CD4-positive, alpha-beta T cell treated with Interleukin-21 for 1 hour (primary cell): Measurements from ENCODE around the gene ATP8A2.
"Not testable (repeated sequence)": the region's sequence is repeated elsewhere in the genome, so short reads cannot be mapped to it uniquely, and the experiment has no call there.

Source experiments
- DNase-seq: peaks from one replicate; pipeline ENCODE4 v3.0.0-alpha.2; 2020

The ATP8A2 gene

GRCh38 chr13:25571237-25571636, 199.5 kb downstream of the ATP8A2 start:
- DNase-seq = no peak

DNA sequence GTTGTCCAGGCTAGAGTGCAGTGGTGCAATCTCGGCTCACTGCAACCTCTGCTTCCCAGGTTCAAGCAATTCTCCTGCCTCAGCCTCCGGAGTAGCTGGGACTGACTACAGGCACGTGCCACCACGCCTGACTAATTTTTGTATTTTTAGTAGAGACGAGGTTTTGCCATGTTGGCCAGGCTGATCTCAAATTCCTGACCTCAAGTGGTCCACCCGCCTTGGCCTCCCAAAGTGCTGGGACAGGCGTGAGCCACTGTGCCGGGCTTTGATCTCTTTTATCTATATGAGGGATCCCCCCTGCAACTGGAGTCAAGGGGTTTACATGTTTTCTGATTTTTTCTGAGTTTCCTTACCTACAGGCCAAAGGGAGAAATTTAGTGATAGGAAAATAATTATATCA, 200.4 kb downstream of the ATP8A2 start:
- DNase-seq = not testable (repeated sequence)

GRCh38 chr13:25574437-25575411, 202.9 kb downstream of the ATP8A2 start:
- DNase-seq = peak; percentile 68

GRCh38 chr13:25575562-25575961, 203.8 kb downstream of the ATP8A2 start:
- DNase-seq = no peak

DNA sequence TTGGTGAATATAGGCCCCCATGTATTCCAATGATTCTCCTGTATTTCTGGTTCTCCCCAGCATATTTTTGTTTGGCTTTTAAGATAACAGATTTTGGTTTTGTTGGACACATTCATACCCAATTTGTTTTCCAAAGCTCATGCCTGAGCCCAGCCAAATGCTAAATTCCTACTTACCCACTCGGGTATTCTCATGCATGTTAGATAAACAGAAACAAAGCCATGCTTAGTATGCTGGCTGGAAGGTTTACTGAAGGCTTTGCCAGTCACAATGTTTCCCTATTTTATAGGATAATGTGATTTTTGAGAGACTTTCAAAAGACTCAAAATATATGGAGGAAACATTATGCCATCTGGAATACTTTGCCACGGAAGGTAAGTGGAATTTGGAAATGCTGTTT, 206.8 kb downstream of the ATP8A2 start:
- no peak for DNase-seq

DNA sequence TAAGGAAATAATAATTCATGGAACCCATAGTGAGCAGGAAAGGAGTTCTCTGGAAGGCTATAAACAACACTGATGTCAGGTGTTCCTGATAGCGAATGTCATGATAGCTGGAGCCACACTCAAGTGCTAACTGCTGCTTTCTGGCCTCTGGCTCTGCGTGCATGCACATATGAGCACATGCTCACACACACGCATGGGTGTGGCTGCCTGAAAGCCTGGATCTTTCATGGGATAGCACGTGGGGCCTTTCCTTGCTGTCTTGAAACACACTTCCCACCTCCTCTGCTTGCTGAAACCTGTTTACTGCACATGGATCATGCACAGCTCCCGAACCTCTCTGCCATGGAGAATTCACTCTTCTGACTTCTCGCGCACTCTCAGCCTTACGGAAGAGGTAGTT, 207.4 kb downstream of the ATP8A2 start:
- DNase-seq = no peak

- no peak for DNase-seq
These were observed 209.6 kb downstream of the ATP8A2 start for GRCh38 chr13:25581351-25581750.

- no peak for DNase-seq
These were observed 212.3 kb downstream of the ATP8A2 start for GRCh38 chr13:25584087-25584486.

GRCh38 chr13:25585000-25585399, 213.2 kb downstream of the ATP8A2 start:
- no peak for DNase-seq

GRCh38 chr13:25587326-25587980, 215.7 kb downstream of the ATP8A2 start:
- no peak for DNase-seq

GRCh38 chr13:25588336-25589060, 216.7 kb downstream of the ATP8A2 start:
- no peak for DNase-seq

GRCh38 chr13:25598421-25598820, 226.6 kb downstream of the ATP8A2 start:
- DNase-seq = no peak

GRCh38 chr13:25602176-25602575, 230.4 kb downstream of the ATP8A2 start:
- no peak for DNase-seq

GRCh38 chr13:25604106-25604505, 232.3 kb downstream of the ATP8A2 start:
- no peak for DNase-seq

- DNase-seq = no peak
These were observed 235.3 kb downstream of the ATP8A2 start for GRCh38 chr13:25607096-25607495.

DNA sequence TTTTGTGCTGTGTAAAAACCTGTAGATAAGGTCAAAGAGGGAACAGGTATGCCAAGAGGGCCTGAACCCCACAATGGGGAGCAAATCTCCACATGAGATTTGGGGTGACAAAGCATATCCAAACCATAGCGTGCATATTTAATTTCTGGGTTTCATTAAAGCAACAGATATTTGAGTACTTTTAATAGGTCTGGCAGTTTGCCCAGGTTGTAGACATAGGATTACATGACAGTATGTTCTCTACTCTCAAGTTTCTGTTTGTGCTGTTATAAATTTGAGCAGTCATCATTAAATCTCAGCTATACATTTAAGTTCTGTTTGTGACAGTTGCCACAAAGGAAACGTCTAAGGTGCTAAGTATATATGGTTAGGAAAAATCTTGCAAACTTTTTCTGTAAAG, 236.4 kb downstream of the ATP8A2 start:
- DNase-seq = no peak

DNA sequence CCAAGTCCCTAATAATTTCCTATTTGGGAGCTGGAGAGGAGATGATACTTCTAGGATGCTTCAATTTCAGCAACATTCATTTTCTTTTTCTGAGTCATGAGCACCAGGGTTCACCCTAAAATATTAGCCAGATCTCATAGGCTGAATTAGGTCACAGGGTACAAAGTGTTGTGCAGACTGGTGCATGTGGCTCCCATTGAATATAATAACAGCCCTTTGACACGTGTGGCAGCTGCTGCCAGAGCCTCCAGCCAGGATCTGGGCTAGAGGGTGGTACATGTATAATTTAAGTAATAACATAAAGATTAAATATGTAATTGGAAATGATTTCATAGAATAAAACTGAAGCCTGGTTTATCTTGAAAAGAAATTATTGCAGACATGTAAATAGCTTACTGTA, 244.9 kb downstream of the ATP8A2 start:
- no peak for DNase-seq

DNA sequence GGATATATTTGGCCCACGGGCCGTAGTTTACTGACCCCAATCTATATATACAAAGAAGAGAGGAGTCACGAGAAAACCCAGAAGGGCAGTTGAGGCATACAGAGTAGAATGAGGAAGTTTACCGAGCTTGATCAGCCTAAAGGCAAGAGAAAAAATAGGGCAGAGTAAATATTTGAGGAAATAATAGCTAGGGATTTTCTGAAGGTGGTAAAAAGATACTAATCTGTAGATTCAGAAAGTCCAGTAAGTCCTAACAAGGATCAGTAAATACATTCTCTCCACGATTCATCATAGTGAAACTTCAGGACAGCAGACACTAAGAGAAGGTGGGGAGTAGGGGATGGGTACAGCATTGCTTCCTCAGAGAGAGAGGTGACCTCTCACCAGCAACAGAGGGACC, 248.1 kb downstream of the ATP8A2 start:
- no peak for DNase-seq

DNA sequence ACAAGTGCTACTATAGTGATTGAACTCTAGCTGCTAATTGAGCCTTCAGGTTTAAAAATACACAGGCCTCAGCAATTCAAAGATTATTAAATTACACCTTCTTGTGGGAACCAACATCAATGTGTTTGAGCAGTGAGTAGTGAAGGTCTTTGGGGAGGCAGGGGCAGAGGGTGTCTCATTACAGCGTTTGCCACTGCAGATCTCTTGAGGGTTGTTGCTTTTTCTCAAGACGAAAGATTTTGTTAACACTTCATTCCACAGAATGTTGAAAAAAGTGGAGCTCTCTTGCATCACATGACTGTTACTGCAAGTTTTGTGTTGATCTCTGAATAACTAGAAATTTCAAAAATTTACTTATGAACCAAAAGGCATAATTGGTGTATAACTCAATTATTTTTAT, 253.6 kb downstream of the ATP8A2 start:
- DNase-seq = no peak

DNA sequence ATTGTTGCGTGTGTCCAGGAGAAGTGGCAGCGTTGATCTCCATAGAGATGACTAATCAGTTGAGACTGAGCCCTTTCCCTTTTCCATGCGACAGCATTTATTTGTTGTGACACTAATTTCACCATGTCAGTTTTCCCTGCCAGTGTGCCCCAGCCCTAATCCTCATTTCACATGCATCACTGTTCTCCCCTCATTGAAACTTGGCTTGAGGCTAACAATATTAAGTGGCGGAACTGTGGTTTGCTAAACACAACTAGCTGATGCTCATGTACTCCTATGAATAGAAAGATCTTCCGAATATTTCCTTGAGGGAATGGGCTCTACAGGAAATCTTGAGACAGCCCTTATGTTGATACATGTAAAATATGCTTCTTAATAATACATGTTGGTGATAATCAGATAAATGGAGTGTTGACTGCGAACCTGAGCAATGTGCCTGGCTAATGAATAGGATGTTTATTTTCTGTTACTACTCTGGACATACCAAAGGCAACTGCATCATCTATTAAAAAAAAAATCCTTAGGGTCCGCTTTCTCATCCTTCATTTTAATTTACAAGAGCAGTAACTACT, 258.6 kb downstream of the ATP8A2 start:
- DNase-seq = no peak

DNA sequence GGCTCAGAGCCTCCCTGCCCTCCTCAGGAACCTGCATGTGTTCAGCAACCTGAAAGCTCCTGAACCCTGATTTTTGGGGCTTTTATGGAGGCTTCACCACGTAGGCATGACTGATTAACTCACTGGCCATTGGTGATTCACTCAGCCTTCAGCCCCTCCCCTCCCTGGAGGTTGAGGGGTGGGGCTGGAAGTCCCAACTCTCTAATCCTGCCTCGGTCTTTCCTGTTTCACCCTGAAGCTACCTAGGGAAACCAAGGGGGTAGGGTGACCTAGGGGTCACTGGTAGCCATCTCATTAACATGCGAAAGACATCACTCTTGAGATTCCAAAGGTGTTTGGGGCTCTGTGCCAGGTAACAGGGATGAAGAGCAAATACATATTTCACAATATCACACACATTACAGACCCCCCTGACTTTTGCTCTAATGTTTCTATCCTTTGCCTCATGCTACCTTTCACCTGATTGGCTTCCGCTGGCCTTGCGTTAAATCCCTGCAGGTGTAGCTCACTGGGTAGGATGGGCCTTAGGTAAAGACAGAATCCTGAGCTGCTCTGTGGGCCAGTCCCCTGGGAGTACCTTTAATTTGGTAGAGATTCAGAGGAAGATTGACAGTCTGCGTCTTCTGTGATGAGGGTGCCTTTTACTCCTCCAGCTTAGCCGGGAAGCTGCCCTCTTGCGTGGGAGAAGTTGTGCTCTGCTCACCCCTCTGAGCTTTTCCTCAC, 260.6 kb downstream of the ATP8A2 start:
- DNase-seq = no peak

DNA sequence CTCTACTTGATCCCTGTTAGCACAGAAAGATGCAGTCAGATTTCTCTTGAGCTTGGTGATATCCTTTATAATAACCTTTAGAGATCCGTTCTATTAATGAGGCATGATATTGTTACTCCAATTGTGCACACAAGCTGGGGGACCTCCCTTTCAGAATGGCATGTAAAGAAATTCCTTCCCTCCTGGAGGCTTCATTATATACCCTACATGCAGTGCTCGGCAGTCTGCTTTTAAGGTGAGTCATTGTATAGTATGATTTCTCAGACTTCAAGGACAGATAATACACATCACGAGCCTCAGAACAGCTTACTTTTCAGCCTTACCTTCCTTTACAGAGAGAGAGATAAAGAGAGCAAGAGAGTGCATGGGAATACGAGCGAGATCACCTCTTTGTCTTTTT, 261.3 kb downstream of the ATP8A2 start:
- DNase-seq = no peak

GRCh38 chr13:25645681-25646080, 273.9 kb downstream of the ATP8A2 start:
- no peak for DNase-seq
